K562 (cell line): Measurements from ENCODE around the gene ERN1. TPM values are rescaled to one million over a fixed set of nuclear protein-coding genes. Genes with fewer than 3 reads are reported as not detected.

Experiments
- ATAC-seq: fragments of 200-7000 bp; cut with Tn5 transposase; 3 replicates; pipeline ENCODE4 v1.9.1; 2020; ENCODE audit warnings: moderate library complexity
- BruUV-seq: library from RNA; stranded (reverse); fragments of 400-500 nt; replicated peaks from 2 replicates; lab custom pipeline; 2021; lab: Mats Ljungman, UMichigan
- CTCF ChIA-PET: fragments of 300-600 bp; formaldehyde crosslinking; extraction: SDS; loops from one replicate; lab custom pipeline; 2021; ENCODE audit warnings: low intra/inter-chr PET ratio; lab: Yijun Ruan, JAX
- POLR2A ChIA-PET: fragments of 300-600, 350-650 bp; sonication (Branson Sonifier 250); formaldehyde crosslinking; extraction: SDS; loops from one replicate; lab custom pipeline; 2021; ENCODE audit warnings: antibody characterized with exemption, inconsistent platforms; lab: Yijun Ruan, JAX
- DNase-seq, 4 experiments: peaks; one replicate each; pipeline versions ENCODE4 v3.0.0 to v3.0.0-alpha.2; 2011 to 2018; ENCODE audit warnings: low spot score in 3 of 4, mixed read lengths in 3 of 4; ENCODE audit errors: extremely low read depth in 1 of 4
- FAIRE-seq: peaks from 2 replicates; lab custom pipeline; 2011; peaks lifted over from hg19 to GRCh38; lab: Jason Lieb, UNC
- H2AFZ ChIP-seq: 2 replicates; pipeline ENCODE4 v1.6.0; 2011; ENCODE audit warnings: low read depth, low read length, control low read depth, inconsistent platforms
- H3K27ac ChIP-seq: fragments of 200-600 bp; 3 replicates; pipeline ENCODE4 v1.8.0; 2011; ENCODE audit warnings: low read depth, mild to moderate bottlenecking, control low read depth, inconsistent platforms, low read length, moderate library complexity, mixed read lengths; ENCODE audit errors: extremely low read depth
- H3K27me3 ChIP-seq, 2 experiments: fragments of 300-600 bp in 1 of 2; 2 replicates in 1 of 2; 3 replicates in 1 of 2; pipeline versions ENCODE4 v1.6.0 to v1.8.0; 2011; ENCODE audit warnings: inconsistent platforms in 2 of 2, low read length in 2 of 2, mild to moderate bottlenecking in 1 of 2, mixed read lengths in 1 of 2, moderate library complexity in 1 of 2; ENCODE audit not compliant: control insufficient read depth in 2 of 2, insufficient read depth in 2 of 2
- H3K36me3 ChIP-seq: fragments of 300-600 bp; 3 replicates; pipeline ENCODE4 v1.8.0; 2011; ENCODE audit warnings: mild to moderate bottlenecking, low read length, inconsistent platforms; ENCODE audit not compliant: control insufficient read depth, insufficient read depth
- H3K4me1 ChIP-seq, 2 experiments: fragments of 200-600 bp in 1 of 2; replicated peaks in 1 of 2; 2 replicates in 1 of 2; 3 replicates in 1 of 2; pipeline versions ENCODE4 v1.5.1 to v1.8.0; 2011; ENCODE audit warnings: inconsistent platforms in 2 of 2, low read length in 2 of 2, mild to moderate bottlenecking in 1 of 2, mixed read lengths in 1 of 2, moderate library complexity in 1 of 2; ENCODE audit not compliant: control insufficient read depth in 2 of 2, insufficient read depth in 2 of 2
- H3K4me2 ChIP-seq: 2 replicates; pipeline ENCODE4 v1.6.1; 2011; ENCODE audit warnings: low read length, control low read depth, inconsistent platforms, mixed read lengths; ENCODE audit not compliant: insufficient read depth
- H3K4me3 ChIP-seq: fragments of 200-600 bp; sonication (generic), shearing (Covaris generic); 2 replicates; pipeline ENCODE4 v1.5.1; 2016; ENCODE audit warnings: control low read depth, inconsistent platforms
- H3K79me2 ChIP-seq: fragments of 200-600 bp; 3 replicates; pipeline ENCODE4 v1.8.0; 2011; ENCODE audit warnings: low read length, inconsistent platforms; ENCODE audit not compliant: control insufficient read depth, insufficient read depth
- H3K9ac ChIP-seq, 2 experiments: 2 replicates each; pipeline versions ENCODE4 v1.6.0 to v1.6.1; 2011; ENCODE audit warnings: low read depth in 2 of 2, low read length in 2 of 2, control low read depth in 1 of 2, inconsistent platforms in 1 of 2, mild to moderate bottlenecking in 1 of 2, mixed read lengths in 1 of 2; ENCODE audit not compliant: insufficient read depth in 1 of 2
- H3K9me1 ChIP-seq: one replicate; pipeline ENCODE4 v1.6.0; 2011; ENCODE audit warnings: inconsistent platforms, mild to moderate bottlenecking, low read length, moderate library complexity; ENCODE audit not compliant: control insufficient read depth, insufficient read depth
- H3K9me3 ChIP-seq: replicated peaks from 2 replicates; pipeline ENCODE4 v1.5.1; 2011; ENCODE audit warnings: low read depth, low read length, inconsistent platforms; ENCODE audit not compliant: control insufficient read depth, insufficient read depth
- H4K20me1 ChIP-seq: replicated peaks from 2 replicates; pipeline ENCODE4 v1.6.1; 2011; ENCODE audit warnings: low read length, inconsistent platforms, mixed read lengths; ENCODE audit not compliant: control insufficient read depth, insufficient read depth
- CBFA2T3 ChIP-seq: fragments of 450-650 bp; IDR thresholded peaks from 2 replicates; pipeline ENCODE4 v1.6.1; 2017
- MAFF ChIP-seq: IDR thresholded peaks from 2 replicates; pipeline ENCODE4 v1.6.1; 2012; ENCODE audit warnings: low read length, improper control_type of control experiment
- MBD2 ChIP-seq: sonication (generic); IDR thresholded peaks from 2 replicates; pipeline ENCODE4 v1.6.1; 2016; ENCODE audit warnings: low read depth, borderline replicate concordance
- SP2 ChIP-seq: IDR thresholded peaks from 2 replicates; pipeline ENCODE4 v1.6.1; 2011; ENCODE audit warnings: mild to moderate bottlenecking, low read depth, low read length, moderate library complexity; ENCODE audit not compliant: poor library complexity, severe bottlenecking; ENCODE audit errors: extremely low read depth
- SRSF9 ChIP-seq: fragments of 200-400 bp; formaldehyde crosslinking; IDR thresholded peaks from 2 replicates; pipeline ENCODE4 v1.6.1; 2017; ENCODE audit warnings: low read depth, low read length, borderline replicate concordance
- ZNF316 ChIP-seq: fragments of 450-650 bp; IDR thresholded peaks from 2 replicates; pipeline ENCODE4 v1.6.1; 2016
- ZNF324 ChIP-seq: fragments of 250-450 bp; sonication (Bioruptor Pico); IDR thresholded peaks from 2 replicates; pipeline ENCODE4 v1.4.0; 2020; ENCODE audit warnings: mild to moderate bottlenecking
- WGBS: fragments of 100-300 bp; shearing (Covaris generic); methylation state at CpG from one replicate; pipeline ENCODE4 v1.1.6; 2016; ENCODE audit warnings: low coverage, mixed read lengths; ENCODE audit not compliant: insufficient coverage; ENCODE audit errors: missing lambda C conversion rate; 5-methylcytosine and 5-hydroxymethylcytosine counted together
- in situ Hi-C: fragments of 300-500 bp; cut with MboI; formaldehyde crosslinking; loops from 4 replicates; pipeline ENCODE4 v1.15.0; 2018; ENCODE audit warnings: inconsistent platforms, mixed read lengths
- intact Hi-C: fragments of 100-400 bp; cut with micrococcal nuclease; formaldehyde crosslinking; loops from 2 replicates; pipeline ENCODE4 v1.14.2; 2022
- polyA plus RNA-seq, 8 experiments: library from polyadenylated mRNA; depleted of rRNA in 4 of 8; stranded (reverse) in 5 of 8; unstranded in 3 of 8; fragments of >200 nt; fragmentation: Nextera tagmentation in 2 of 8; fragmentation: Illumina TruSeq in 1 of 8; extraction: Ambion mirVana in 2 of 8; extraction: Trizol in 1 of 8; gene quantifications; 2 replicates each; pipeline versions ENCODE4 v1.2.1 to v1.2.3, GENCODE V29; 2011 to 2014; ENCODE audit warnings: inconsistent platforms in 1 of 8, missing spikeins in 1 of 8
- total RNA-seq, 7 experiments: library from RNA; depleted of rRNA in 6 of 7; stranded (reverse); fragments of >200 nt in 6 of 7; fragmentation: Illumina TruSeq in 2 of 7; extraction: Trizol in 2 of 7; gene quantifications; 2 replicates each; pipeline versions ENCODE4 v1.2.1 to v1.2.3, GENCODE V29; 2011 to 2021; ENCODE audit warnings: low replicate concordance in 1 of 7
- TF ChIP-seq, protein P1 (sequence below), 2 experiments: fragments of 450-650 bp; conservative IDR thresholded peaks; 2 replicates each; pipeline ENCODE4 v1.6.1; 2017; ENCODE audit warnings: mild to moderate bottlenecking in 2 of 2, moderate library complexity in 2 of 2

ERN1 gene
- total and polyA plus RNA-seq, 9 of the 15 experiments (the other 6 are each of a cell fraction or from before 2014, with no cell fraction given) = 2.1 to 22.5 (median 7.3) TPM

DNA sequence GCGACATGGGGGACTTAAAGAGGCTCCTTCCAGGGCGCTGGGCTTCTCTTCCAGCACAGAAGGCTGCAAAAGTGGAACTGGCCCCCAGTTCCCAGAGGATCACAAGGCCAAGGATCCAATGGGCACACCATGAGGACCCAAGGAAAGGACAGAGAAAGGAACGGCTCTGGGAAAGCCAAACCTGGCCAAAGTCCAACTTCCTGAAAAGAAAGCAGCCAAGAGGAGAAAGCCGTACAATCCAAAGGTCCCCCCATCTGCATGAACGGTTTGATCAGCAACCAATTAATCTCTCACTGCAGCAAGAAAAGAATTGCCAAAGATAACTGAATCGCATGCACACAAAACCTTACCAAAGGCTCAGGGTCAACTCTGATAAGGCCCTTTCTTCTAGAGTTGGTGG is 89.7 kb downstream of the ERN1 start (continued):
- TF ChIP-seq, protein P1, sequence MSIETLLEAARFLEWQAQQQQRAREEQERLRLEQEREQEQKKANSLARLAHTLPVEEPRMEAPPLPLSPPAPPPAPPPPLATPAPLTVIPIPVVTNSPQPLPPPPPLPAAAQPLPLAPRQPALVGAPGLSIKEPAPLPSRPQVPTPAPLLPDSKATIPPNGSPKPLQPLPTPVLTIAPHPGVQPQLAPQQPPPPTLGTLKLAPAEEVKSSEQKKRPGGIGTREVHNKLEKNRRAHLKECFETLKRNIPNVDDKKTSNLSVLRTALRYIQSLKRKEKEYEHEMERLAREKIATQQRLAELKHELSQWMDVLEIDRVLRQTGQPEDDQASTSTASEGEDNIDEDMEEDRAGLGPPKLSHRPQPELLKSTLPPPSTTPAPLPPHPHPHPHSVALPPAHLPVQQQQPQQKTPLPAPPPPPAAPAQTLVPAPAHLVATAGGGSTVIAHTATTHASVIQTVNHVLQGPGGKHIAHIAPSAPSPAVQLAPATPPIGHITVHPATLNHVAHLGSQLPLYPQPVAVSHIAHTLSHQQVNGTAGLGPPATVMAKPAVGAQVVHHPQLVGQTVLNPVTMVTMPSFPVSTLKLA (conservative IDR thresholded peaks at IDR 0.05) = no peak
- TF ChIP-seq CBFA2T3 (peak; percentile 17; the same call in 1 of the 2 replicates), MBD2 (no peak), ZNF324 (CRISPR knock-in tag) (no peak), SP2 (no peak)

DNA sequence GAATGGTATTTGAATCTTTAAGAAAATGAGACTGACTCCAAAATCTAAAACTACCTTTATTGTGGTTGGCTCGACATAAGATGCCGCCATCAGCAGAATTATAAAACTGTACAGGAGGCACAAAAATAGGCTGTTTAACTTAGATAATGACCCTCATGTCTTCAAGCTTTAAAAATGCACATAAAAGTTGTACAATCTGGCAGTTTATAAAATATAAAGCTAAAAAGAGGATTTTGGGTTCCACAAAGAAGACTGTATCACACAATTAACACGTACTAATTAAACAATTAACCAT is 90.9 kb downstream of the ERN1 start:
- DNase-seq = no peak
- in situ Hi-C loops = loop anchor here (10.0 kb wide), 1 partner anchor 96 kb away; the partner anchor contains the start of gene ERN1

More for the DNA sequence above, 90.9 kb downstream of the ERN1 start:
- no peak overlapping the region for H3K4me3 ChIP-seq
- BruUV-seq = no TSS peak
- no peak overlapping the region for H2AFZ ChIP-seq
- H3K4me1 ChIP-seq = peaks cover 0 to 4% of the 10 kb centered on the region in 2 experiments; a peak in 3 of 5 replicates
- H3K79me2 ChIP-seq = no peaks in the 10 kb centered on the region
- TF ChIP-seq MAFF (peak; percentile 33; the same call in 1 of the 2 replicates), ZNF316 (0 out of 2 replicates have a peak, but pooled peaks have one; percentile 19), SRSF9 (no peak)
- TF ChIP-seq, all 486 proteins: peak for 2
- WGBS = 80% methylated on average over 3 of the region's 3 CpGs
- H4K20me1 ChIP-seq = no peaks in the 10 kb centered on the region
- peaks cover 13% of the 10 kb centered on the region; the same call in 1 of the 3 replicates for H3K36me3 ChIP-seq
- no peaks in the 10 kb centered on the region for H3K27me3 ChIP-seq
- ChIA-PET CTCF (no interaction called here), POLR2A (interaction anchor here (0.7 to 0.9 kb wide), 2 partner anchors 10 to 27 kb away, joined by 3 read pairs; no protein-coding TSS in a partner anchor)
- no peaks in the 10 kb centered on the region for H3K9me3 ChIP-seq
- H3K9ac ChIP-seq = no peak overlapping the region
- intact Hi-C loops = no loop called here
- FAIRE-seq = no peak
- no peak for ATAC-seq
- no peaks in the 10 kb centered on the region for H3K9me1 ChIP-seq
- no peak overlapping the region for H3K4me2 ChIP-seq
- no peak overlapping the region for H3K27ac ChIP-seq
